ENCODE data around the gene RABIF.

GRCh38 chr1:202860744-202861419 lies 28.1 kb downstream of the RABIF start:
- TF ChIP-seq, protein P1, sequence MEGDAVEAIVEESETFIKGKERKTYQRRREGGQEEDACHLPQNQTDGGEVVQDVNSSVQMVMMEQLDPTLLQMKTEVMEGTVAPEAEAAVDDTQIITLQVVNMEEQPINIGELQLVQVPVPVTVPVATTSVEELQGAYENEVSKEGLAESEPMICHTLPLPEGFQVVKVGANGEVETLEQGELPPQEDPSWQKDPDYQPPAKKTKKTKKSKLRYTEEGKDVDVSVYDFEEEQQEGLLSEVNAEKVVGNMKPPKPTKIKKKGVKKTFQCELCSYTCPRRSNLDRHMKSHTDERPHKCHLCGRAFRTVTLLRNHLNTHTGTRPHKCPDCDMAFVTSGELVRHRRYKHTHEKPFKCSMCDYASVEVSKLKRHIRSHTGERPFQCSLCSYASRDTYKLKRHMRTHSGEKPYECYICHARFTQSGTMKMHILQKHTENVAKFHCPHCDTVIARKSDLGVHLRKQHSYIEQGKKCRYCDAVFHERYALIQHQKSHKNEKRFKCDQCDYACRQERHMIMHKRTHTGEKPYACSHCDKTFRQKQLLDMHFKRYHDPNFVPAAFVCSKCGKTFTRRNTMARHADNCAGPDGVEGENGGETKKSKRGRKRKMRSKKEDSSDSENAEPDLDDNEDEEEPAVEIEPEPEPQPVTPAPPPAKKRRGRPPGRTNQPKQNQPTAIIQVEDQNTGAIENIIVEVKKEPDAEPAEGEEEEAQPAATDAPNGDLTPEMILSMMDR (IDR thresholded peaks at IDR 0.05 in 8 of 11, conservative IDR thresholded peaks at IDR 0.05 in 3 of 11): peak in 1 of 11 experiments; percentile 2
- TF ChIP-seq POLR2A (IDR thresholded peaks at IDR 0.05): no peak
- no peak for TF ChIP-seq POLR2AphosphoS5 (IDR thresholded peaks at IDR 0.05)

Data from spleen (tissue), 7 donors.